HL-60/S4 treated with retinoic acid at 250 ng/mL for 4 days and 3 days (cell line): ENCODE data around the gene CEMIP2.

Source experiments
- in situ Hi-C: fragments of 300-500 bp; cut with MboI; formaldehyde crosslinking; loops from 2 replicates; pipeline ENCODE4 v1.7.0; 2022; ENCODE audit warnings: low sequenced_read_pairs

Gene CEMIP2

DNA sequence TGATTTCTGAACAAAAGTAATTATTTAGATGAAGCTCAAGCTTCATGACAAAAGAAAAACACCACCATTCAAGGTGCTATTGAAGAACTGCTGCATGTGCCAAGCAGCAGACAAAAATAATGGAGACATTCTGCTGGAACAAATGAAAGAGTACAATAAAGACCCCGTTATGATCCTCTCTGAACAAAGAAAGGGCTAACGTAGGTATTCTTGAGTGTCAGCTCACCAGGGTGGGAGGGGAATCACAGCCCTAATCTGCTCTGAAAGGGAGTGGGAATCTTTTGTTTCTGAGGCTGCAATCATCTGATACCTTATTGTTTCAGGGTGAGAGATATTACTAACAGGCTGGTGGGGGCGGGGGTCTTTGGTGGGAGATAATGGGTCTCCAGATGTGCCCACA lies 15.4 kb downstream of the CEMIP2 start:
- in situ Hi-C loops = no loop called here

DNA sequence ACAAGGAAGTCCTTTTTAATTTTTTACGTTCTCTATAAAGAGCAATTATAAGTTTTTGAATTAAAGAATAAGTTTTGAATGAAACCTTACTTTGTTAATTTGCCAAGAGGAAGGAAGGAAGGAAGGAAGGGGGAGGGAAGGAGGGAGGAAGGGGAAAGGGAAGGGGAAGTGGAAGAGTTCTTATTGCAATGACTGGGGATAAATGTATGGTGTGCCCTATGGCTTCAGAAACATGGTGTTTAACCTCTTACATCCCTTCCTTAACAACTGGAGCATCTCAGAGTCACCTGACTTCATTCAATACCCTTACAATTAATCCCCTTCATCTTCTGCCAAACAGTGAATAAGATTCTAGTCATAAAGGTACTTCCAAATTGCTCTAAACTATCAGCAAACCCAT lies 16.0 kb downstream of the CEMIP2 start:
- in situ Hi-C loops = no loop called here

DNA sequence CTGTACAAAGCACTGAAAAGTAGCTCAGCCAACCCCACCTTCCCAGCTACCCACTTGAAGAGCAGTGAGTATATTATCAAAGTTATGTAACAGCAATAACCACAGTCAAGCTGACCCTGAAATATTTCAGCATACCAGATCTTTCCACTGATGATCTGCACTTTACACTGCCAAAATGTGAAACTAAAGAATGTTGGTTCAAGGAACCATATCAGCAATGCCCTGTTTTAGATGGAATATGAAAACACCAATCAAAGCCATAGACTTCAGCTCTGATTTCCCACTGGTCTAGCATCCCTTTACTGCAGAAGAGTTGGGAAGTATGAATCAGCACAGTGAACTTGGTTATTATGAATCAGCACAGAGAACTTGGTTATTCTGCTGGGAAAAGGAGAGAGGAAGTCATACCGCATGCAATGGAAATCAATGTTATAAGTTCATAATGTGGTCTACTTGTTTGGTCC lies 20.0 kb downstream of the CEMIP2 start:
- in situ Hi-C loops = no loop called here

DNA sequence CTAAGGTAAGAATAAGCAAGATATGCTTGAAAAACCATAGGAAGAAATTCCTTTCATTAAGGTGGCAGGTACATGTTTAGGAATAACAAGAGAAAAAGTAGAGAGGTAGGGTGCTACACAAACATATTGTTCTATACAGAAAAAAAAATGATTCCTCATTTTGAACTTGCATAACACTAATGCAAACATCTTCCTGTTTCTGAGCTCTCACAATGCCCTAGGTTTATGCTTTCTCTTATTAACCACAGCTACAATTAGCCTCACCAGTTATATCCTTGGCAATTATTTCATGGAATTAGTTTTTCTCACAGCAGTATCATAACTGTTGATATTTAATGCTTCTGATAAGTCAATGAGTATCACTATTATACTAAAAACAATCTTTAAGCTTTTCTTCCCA lies 20.7 kb downstream of the CEMIP2 start:
- in situ Hi-C loops = no loop called here

DNA sequence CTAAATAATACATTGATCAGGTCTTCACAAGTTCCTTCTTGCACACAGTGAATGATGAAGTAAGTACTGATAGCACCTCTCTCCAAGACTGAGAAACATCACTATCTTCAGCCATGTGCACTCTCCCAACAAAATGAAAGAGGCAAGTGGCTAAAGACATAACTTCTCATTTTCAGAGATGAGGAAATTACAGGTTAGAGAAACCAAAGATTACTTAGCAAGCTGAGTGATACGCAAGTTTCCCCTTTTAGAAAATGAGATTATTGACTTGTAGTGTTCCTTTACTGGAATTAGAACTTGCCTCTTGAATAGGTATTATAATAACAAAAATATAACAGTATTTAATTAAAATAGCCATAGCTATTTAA lies 21.6 kb downstream of the CEMIP2 start:
- in situ Hi-C loops = no loop called here

DNA sequence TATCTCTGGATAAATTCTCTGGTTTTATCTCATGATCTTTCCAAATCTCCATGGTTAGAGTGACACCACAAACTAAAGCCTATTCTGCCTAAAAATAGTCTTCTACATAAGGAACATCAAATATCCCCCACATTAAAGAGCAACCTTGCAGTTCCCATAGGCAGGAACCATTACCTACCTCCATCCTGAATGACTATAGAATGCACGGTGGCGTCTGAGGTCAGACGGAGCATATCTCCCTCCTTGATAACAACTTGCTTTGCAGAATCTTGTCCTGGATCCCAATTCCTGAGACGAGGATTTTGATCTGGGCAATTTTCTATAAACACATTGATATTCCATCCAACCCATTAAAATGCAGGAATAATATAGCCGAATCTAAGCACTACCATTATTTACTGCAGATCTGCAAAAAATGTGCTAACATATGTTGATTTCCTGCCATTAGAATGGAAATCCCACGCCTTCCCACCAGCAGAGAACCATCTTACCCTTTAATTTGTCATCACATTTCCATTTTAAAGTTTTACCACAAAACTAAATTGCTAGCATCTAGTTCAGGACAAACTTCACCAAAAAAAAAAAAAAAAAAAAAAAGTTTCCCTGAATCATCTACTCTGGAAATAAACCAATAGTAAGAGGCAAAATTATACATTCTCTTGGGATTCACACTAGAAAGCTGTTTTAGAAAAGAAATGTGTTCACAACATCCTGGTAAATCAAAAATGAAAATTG lies 22.1 kb downstream of the CEMIP2 start:
- in situ Hi-C loops = no loop called here

DNA sequence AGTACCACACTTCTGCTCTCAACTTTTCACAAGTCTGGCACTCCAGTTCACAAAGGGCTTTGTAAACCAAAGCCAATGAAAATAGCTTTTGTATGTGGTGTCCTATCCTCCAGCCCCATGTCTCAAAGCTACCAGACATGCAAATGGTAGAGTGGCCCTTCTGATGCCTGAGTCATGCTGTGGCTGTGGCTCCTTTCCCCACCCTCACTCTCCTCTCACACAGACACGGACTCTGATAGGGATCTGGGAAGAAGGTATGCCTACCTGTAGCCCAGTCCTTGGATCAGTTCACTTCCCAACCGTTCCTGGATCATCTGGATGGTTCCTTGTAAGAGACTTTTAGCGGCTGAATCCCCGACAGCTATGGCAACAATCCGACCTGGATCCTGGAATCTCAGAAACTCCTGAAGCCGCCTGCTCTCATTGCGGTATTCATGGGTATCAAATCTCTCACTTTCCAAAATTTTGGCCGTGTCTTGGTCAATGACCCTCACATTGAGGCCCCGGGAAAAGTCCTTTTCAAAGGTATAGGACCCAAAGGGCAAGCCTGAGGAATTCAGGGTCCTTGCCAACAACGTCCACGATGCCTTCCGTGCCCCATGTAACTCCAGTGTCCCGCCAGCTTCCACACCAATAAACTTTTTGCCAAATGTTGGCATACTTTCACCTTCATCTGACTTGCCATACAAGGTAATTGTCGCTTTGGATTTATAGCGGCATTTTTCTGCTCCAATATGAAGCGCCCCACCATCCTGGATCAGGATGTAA lies 23.4 kb downstream of the CEMIP2 start:
- in situ Hi-C loops = no loop called here

DNA sequence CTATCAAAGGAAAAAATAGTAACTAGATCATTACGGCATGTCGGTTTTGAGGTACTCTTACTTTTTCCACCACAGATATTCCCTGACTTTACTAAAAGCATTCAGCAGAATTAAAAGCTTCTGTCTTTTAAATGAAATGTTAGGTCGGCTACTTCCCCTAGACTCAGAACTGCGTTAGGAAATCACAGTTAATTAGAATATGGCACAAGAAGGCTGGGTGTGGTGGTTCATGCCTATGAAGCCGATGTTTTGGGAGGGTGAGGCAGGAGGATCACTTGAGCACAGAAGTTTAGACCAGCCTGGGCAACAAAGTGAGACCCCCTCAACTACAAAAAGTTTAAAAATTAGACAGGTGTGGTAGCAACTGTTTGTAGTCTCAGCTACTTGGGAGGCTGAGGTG lies 24.4 kb downstream of the CEMIP2 start:
- in situ Hi-C loops = no loop called here

DNA sequence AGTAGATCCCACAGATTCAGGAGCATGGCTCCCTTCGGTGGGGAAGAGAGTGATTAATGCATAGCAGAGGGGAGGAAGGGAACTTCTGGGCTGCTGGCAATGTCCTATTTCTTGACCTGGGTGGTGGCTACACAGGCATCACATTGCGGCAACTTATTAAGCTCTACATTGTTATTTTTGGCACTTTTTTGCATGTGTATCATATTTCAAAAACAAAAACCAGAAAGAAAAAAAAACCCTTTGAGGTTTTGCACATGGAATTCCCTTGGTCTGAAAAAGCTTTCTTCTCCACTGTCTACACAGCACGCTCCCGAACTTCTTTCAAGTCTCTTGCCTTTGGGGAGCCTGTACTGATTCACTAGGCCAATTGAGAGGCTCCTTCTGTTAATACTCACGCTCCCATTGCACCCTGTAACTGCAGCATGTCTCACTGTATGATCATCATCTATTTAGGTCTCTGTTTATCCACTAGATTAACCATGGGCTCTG lies 25.1 kb downstream of the CEMIP2 start:
- in situ Hi-C loops = no loop called here

DNA sequence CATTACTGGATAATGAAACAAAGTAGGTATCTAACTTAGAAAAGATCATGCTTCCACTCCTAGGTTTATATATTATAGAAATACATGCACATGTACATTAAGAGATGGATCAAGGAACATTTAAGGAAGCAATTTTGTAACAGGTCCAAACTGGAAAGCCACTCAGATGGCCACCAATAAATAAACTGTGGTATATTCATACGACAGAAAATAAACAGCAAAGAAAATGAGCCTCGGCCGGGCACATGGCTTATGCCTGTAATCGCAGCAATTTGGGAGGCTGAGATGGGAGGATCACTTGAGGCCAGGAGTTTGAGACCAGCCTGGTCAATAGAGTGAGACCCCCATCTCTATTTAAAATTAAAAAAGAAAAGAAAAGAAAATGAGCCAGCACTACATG lies 25.6 kb downstream of the CEMIP2 start:
- in situ Hi-C loops = no loop called here

DNA sequence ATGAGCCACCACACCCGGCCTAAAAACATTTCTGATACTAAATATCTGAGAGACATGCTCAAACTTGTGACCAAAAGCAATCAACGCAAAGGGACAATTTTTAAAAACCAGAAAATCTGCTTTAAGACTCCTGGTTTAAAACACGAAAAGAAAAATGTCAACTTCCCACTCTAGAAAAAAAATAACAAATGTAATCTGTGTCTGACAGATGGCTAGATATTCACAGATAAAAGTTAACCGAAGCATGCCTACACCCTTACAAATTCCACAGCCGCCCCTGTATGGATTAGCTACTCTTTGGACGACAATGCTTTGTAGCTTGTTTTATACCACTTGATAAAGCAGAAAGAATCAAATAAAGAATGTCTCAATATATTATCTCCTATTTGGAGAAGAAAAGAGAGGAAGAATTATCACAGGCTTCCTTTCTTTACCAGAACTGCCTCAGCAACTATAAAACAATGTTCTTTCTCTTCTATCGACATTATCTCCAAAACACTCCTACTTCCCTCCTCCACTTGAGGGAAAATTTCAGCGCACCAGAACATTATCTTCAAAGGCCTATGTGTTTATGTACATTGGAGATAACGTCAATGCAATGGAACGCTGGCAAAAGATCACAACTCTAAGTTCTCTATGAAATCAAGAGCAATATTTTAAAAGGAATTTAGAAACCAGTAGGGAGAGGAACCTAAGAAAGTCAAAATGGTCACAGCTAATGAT lies 26.2 kb downstream of the CEMIP2 start:
- in situ Hi-C loops = no loop called here

DNA sequence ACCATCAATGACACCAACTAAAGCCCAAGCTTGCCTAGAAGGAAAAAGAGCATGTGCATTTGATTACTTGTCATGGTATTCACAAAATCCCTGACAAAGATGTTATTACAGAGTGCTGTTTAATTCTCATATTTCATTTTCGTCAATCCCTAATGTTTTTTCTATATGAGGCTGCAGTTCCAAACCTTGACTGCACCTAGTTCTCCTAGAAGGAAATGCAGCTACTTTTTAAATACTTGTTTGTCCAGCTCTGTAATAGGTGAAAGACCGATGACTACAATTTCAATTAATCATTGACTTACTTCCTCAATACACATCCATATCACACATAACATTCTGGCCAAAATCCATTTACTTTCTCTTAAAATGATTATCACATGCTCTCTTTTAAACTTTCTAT lies 28.1 kb downstream of the CEMIP2 start:
- in situ Hi-C loops = no loop called here

DNA sequence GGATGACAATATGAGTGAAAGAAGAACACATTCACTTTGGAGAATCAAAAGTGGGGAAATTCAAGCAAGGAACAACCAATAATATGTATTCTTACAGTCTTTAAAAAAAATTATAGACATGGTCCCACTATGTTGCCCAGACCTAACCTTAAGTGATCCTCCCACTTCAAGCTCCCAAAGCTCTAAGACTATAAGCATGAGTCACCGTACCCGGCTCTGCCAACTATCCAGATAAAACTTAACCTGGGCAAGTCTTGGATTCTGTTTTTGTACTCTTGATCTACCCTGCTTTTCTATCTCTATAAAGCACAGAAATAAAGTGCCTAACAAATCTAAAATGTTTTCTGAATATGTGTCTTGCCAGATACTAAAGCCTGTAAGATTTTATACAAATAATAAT lies 30.9 kb downstream of the CEMIP2 start:
- in situ Hi-C loops = no loop called here

DNA sequence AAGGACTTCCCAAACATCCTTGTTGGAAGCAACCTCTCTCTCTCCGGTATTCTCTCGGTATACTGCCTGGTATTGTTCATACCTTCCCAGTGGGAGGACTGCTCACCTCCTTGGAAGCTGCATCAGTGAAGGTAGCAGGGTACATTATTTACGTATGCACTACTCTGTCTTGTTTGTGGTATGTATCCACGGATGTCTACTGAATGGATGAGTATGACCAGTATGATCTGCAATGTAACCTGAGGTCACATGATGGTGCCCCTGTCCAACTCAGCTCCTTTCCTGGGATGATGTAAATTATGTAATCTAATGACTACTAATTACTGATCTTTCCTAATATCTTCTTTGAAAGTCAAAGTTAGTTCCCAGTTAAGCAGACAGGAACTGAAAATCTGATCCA lies 32.1 kb downstream of the CEMIP2 start:
- in situ Hi-C loops = no loop called here

DNA sequence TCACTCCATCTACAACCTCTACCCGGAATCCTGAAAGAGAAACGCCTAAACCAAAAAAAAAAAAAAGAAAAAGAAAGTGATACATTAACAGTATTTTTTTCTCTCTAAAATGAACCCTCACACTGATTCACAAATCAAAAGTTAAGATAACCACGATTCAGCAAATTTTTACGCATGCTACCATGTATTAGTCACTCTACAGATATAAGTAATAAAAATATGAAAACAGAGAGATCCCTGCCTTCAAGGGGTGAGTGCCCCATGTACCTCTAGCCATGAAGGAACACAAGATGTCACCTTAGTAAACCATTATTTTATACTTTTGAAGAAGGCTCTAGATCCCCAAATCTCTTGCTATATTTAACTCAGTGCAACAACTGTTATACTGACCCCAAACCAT lies 33.4 kb downstream of the CEMIP2 start:
- in situ Hi-C loops = no loop called here

DNA sequence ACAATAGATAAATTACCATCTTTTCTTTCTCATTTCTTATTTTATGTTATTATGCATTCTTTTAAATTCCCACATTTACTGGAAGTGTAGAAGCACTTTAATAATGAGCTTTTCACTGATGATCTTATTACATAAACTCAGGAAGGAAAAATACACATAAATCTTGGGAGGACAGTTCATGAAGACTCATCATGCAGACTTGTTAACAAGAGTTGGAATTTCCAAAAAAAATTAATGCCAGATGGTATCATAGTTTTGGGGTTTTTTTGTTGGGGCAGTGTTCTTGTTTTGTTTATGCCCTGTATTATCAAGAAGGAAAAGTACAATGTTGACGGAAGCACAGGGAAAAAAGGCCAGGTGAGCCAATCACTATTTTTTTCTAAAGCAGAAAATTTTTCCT lies 35.1 kb downstream of the CEMIP2 start:
- in situ Hi-C loops = no loop called here

DNA sequence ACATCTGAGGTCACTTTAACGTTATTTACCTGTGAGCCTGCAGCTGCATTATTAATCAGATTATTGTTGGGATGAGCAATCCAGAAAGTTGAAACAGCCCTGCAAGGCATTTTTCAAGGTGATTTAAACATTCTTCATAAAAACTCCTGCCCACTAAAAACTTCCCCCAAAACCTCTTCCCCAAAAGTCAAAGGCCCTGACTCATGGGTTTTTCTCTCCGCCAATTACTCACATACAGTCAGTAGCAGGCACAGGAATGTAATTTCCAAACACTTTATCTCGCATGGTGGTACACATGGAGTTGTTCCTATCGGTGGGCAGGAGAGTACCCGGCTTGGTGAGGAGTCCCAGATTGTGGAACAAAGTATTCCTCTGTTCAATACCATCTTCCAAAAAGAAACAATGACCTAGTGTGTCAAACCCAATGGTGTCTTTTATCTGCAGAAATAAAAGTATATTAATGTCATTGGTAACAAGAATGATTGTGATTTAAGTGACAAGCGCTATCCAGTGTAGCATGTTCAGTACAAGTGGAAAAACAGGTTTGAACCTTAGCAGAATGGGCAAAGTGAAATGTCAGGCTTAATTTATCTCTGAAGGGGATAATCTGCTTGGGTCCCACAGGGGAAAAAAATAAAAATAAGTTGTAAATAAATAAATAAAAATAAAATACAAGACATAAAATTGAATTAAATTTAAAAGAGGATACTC lies 38.3 kb downstream of the CEMIP2 start:
- in situ Hi-C loops = no loop called here

DNA sequence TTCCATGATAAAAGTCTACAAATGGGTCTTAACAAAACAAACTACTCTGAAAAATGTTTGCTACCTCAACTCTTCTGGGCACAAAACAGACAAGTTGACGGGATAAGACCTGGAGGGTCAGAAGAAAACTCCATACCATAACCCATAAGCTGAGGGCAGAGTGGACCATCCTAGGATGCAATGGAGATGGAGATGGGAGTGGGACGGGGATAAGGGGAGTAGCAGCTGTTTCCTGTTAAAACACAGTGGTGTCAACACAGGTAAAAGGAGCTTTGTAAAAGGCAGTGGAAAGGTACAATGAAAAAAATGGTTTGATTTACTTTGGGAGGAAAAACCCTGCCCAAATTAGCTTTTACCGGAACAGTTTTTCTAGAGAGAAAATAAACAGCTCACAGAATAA lies 41.6 kb downstream of the CEMIP2 start:
- in situ Hi-C loops = no loop called here

DNA sequence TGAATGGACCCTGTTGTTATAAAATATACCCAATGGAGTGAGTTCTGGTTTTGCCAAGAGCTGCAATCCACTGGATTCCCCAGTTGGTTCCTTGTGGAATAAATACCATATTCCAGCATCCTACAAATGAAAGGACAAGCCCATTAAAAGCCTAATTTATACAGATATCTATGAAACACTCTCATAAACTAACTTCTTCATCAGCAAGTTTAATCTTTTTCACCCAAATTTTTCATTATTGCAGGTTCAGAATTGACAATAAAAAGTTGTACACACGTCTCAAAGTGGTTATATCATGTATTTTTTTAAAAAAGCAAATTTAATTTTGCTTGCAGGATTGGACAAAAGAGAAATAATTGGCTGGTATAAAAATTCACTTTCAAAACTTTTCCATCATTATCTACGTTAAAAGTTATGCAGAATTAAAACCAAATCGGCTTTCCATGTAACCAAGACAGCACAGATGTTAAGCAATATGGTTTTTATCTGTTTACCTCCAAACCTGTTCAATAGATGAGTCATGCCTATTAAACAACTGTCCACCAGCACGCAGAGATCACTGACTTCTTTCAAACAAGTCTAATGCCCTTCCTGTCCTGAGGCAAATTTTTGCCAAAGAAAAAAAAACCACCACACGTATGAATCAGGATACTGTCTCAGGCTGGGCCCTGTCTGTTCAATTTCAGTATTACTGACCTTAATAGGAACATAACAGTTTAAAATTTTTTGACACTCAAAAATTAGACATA lies 42.5 kb downstream of the CEMIP2 start:
- in situ Hi-C loops = no loop called here

DNA sequence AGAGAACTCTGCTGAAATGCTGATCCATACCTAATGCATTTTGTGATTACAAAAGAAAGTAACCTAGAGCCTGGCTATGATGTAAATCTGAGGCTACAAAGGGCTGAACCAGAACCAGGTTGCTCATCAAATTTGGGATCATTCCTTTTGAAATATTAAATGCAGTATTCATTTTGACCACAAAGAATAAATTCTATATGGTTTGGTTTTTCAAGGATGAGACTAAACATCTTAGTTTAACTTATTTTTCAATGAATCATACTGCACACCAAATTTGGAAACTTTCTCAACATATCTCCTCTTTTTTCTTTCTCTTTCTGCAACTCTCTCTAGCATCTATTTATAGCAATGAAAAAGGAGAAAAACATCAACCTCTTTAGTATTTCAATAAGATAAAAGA lies 46.5 kb downstream of the CEMIP2 start:
- in situ Hi-C loops = no loop called here
